Tibial nerve (tissue), 4 donors: ENCODE results near the gene ITSN2.

ENCODE experiments used
- EP300 ChIP-seq, 2 donors: sonication (generic); formaldehyde crosslinking; IDR thresholded peaks; one replicate each; pipeline ENCODE4 v1.6.1; 2017; ENCODE audit warnings: antibody characterized with exemption in 2 of 2, mild to moderate bottlenecking in 1 of 2
- POLR2A ChIP-seq, 2 donors: fragments of 450-650 bp; IDR thresholded peaks; one replicate each; pipeline ENCODE4 v1.6.1; 2017; ENCODE audit warnings: antibody characterized with exemption in 2 of 2, mild to moderate bottlenecking in 2 of 2, moderate library complexity in 2 of 2
- TF ChIP-seq, protein P1 (sequence below), 5 experiments: fragments of 200-600 bp in 3 of 5; fragments of 450-650 bp in 2 of 5; sonication (generic) in 3 of 5; IDR thresholded peaks; one replicate each; pipeline ENCODE4 v1.5.1; 2016 to 2019; ENCODE audit warnings: antibody characterized with exemption in 5 of 5, mild to moderate bottlenecking in 3 of 5, moderate library complexity in 2 of 5

- no peak for TF ChIP-seq POLR2A (IDR thresholded peaks at IDR 0.05)
- TF ChIP-seq, protein P1, sequence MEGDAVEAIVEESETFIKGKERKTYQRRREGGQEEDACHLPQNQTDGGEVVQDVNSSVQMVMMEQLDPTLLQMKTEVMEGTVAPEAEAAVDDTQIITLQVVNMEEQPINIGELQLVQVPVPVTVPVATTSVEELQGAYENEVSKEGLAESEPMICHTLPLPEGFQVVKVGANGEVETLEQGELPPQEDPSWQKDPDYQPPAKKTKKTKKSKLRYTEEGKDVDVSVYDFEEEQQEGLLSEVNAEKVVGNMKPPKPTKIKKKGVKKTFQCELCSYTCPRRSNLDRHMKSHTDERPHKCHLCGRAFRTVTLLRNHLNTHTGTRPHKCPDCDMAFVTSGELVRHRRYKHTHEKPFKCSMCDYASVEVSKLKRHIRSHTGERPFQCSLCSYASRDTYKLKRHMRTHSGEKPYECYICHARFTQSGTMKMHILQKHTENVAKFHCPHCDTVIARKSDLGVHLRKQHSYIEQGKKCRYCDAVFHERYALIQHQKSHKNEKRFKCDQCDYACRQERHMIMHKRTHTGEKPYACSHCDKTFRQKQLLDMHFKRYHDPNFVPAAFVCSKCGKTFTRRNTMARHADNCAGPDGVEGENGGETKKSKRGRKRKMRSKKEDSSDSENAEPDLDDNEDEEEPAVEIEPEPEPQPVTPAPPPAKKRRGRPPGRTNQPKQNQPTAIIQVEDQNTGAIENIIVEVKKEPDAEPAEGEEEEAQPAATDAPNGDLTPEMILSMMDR (IDR thresholded peaks at IDR 0.05): no peak
- no peak for TF ChIP-seq EP300 (IDR thresholded peaks at IDR 0.05)
Observed at GRCh38 chr2:24189551-24189950, 170.8 kb downstream of the ITSN2 start.
